Measurements from ENCODE around the gene STK10. TPM values are rescaled to one million over a fixed set of nuclear protein-coding genes. Genes with fewer than 3 reads are reported as not detected.
A peak's percentile ranks its signal among the peaks of the same experiment; 100 is the strongest.

Gene STK10
- total RNA-seq, 2 experiments from 2014 or later = 211 to 229 TPM

- Mint-ChIP-seq H3K9me3 (no peaks in the 10 kb centered on the region), H3K4me1 (ENCODE audit: low read depth) (peaks cover 37% of the 10 kb centered on the region), H3K27me3 (no peaks in the 10 kb centered on the region), H3K27ac (peak overlapping the region; percentile 30), H3K4me3 (no peak overlapping the region), H3K36me3 (ENCODE audit: low read depth) (peaks cover 72% of the 10 kb centered on the region)
- no peak for TF ChIP-seq CTCF (IDR thresholded peaks at IDR 0.05)
- H3K4me1 ChIP-seq (ENCODE audit: insufficient read depth, low read length) = peaks cover 40% of the 10 kb centered on the region
- DNase-seq (no peak), ATAC-seq (ENCODE audit: poor library complexity) (no peak)
- no peak overlapping the region for H3K4me3 ChIP-seq (ENCODE audit: low read length)
- intact Hi-C loops (cut with DNase I, micrococcal nuclease) = loop anchor here (2.0 to 5.0 kb wide), 2 partner anchors 187 to 194 kb away; no protein-coding TSS in a partner anchor
- peaks cover 83% of the 10 kb centered on the region for H3K36me3 ChIP-seq (ENCODE audit: insufficient read depth, low read length)
- POLR2A ChIA-PET = interaction anchor here (0.7 to 1.2 kb wide), 3 partner anchors 10 to 81 kb away, joined by 3 to 11 read pairs (median 3); no protein-coding TSS in a partner anchor
- no peak overlapping the region for H3K27ac ChIP-seq (ENCODE audit: low read depth in 1 of 2, low read length in 2 of 2)
- no peaks in the 10 kb centered on the region for H3K27me3 ChIP-seq (ENCODE audit: control insufficient read depth in 1 of 2, insufficient read depth in 2 of 2, low read length in 2 of 2)
- no peaks in the 10 kb centered on the region for H3K9me3 ChIP-seq (ENCODE audit: control insufficient read depth in 1 of 2, insufficient read depth in 1 of 2, low read length in 2 of 2)
- CTCF ChIA-PET = interaction anchor here (2.6 to 7.1 kb wide), 2 partner anchors 83 to 188 kb away, joined by 13 to 49 read pairs; partner anchors contain the start of gene STK10
Measured at GRCh38 chr5:172105811-172106210, 82.2 kb downstream of the STK10 start.

GRCh38 chr5:172104801-172105701, 83.0 kb downstream of the STK10 start:
- ATAC-seq (ENCODE audit: poor library complexity) (no peak), DNase-seq (no peak)
- Histone ChIP-seq H3K27me3 (ENCODE audit: control insufficient read depth in 1 of 2, insufficient read depth in 2 of 2, low read length in 2 of 2) (no peaks in the 10 kb centered on the region), H3K9me3 (ENCODE audit: control insufficient read depth in 1 of 2, insufficient read depth in 1 of 2, low read length in 2 of 2) (no peaks in the 10 kb centered on the region), H3K4me3 (ENCODE audit: low read length) (no peak overlapping the region), H3K4me1 (ENCODE audit: insufficient read depth, low read length) (peaks cover 33% of the 10 kb centered on the region), H3K27ac (ENCODE audit: low read depth in 1 of 2, low read length in 2 of 2) (no peak overlapping the region), H3K36me3 (ENCODE audit: insufficient read depth, low read length) (peaks cover 82% of the 10 kb centered on the region)
- ChIA-PET CTCF (interaction anchor here (2.6 to 7.1 kb wide), 2 partner anchors 83 to 188 kb away, joined by 13 to 49 read pairs; partner anchors contain the start of gene STK10), POLR2A (interaction anchor here (0.6 to 1.3 kb wide), 3 partner anchors 10 to 98 kb away, joined by 3 read pairs; partner anchors contain the start of gene FBXW11)
- Mint-ChIP-seq H3K9me3 (no peaks in the 10 kb centered on the region), H3K27me3 (no peaks in the 10 kb centered on the region), H3K4me1 (ENCODE audit: low read depth) (peaks cover 29% of the 10 kb centered on the region), H3K4me3 (no peak overlapping the region), H3K36me3 (ENCODE audit: low read depth) (peaks cover 76% of the 10 kb centered on the region), H3K27ac (peak overlapping the region; percentile 27)
- intact Hi-C loops (cut with DNase I, micrococcal nuclease) = loop anchor here in 1 of 2 experiments (5.0 kb wide), 2 partner anchors 38 to 193 kb away; no protein-coding TSS in a partner anchor
- no peak for TF ChIP-seq CTCF (IDR thresholded peaks at IDR 0.05)

- no peak overlapping the region for H3K27ac ChIP-seq (ENCODE audit: low read depth in 1 of 2, low read length in 2 of 2)
- POLR2A ChIA-PET = interaction anchor here (0.6 to 1.3 kb wide), 2 partner anchors 14 to 97 kb away, joined by 3 read pairs; partner anchors contain the start of gene FBXW11
Measured at GRCh38 chr5:172104021-172104420, 84.0 kb downstream of the STK10 start.

More at GRCh38 chr5:172104021-172104420, 84.0 kb downstream of the STK10 start:
- intact Hi-C loops (cut with DNase I, micrococcal nuclease) = loop anchor here in 1 of 2 experiments (5.0 kb wide), 1 partner anchor 37 kb away; no protein-coding TSS in a partner anchor
- H3K4me1 ChIP-seq (ENCODE audit: insufficient read depth, low read length) = peaks cover 24% of the 10 kb centered on the region
- H3K9me3 Mint-ChIP-seq = no peaks in the 10 kb centered on the region
- peaks cover 77% of the 10 kb centered on the region for H3K36me3 Mint-ChIP-seq (ENCODE audit: low read depth)
- peaks cover 20% of the 10 kb centered on the region for H3K4me1 Mint-ChIP-seq (ENCODE audit: low read depth)
- CTCF ChIA-PET = interaction anchor here (1.2 to 7.1 kb wide), 2 partner anchors 9 to 84 kb away, joined by 4 to 49 read pairs; partner anchors contain the start of gene STK10
- no peak for ATAC-seq (ENCODE audit: poor library complexity)
- H3K36me3 ChIP-seq (ENCODE audit: insufficient read depth, low read length) = peaks cover 83% of the 10 kb centered on the region
- no peak overlapping the region for H3K4me3 ChIP-seq (ENCODE audit: low read length)
- H3K27ac Mint-ChIP-seq = no peak overlapping the region
- H3K27me3 Mint-ChIP-seq = no peaks in the 10 kb centered on the region
- no peak for TF ChIP-seq CTCF (IDR thresholded peaks at IDR 0.05)
- no peak for DNase-seq
- H3K9me3 ChIP-seq (ENCODE audit: control insufficient read depth in 1 of 2, insufficient read depth in 1 of 2, low read length in 2 of 2) = no peaks in the 10 kb centered on the region
- no peaks in the 10 kb centered on the region for H3K27me3 ChIP-seq (ENCODE audit: control insufficient read depth in 1 of 2, insufficient read depth in 2 of 2, low read length in 2 of 2)
- no peak overlapping the region for H3K4me3 Mint-ChIP-seq
